NCI-H146 treated with DMSO at 0.1 percent for 48 hours (cell line): ENCODE measurements around the gene TENM4.

Experiments
- DNase-seq: peaks from one replicate; lab custom pipeline; 2025; ENCODE audit not compliant: unreplicated experiment; lab: John Stamatoyannopoulos, UW

The TENM4 gene

DNA sequence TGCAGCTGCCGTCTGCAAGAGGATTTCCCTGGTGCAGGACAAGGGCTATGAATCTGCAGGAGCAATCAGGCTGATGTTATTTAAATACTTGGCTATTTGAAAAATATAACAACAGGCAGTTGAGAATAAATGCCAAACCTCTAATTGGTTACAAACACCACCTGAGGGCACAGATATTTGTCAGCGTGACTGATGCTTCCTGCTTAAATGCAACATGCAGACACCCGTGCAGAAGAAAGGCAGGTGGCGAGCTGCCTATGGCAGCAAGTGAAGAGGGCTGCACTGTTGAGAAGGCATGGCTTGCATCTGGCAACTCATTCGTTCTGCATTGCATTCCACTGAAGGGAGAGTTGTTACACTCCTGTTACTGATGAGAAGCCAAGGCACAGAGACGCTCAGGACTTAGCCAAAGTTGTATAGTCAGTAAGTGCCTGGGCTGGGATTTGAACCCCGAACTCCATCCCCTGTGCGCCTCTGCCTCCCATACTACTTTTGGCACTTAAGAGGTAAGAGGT is 350.6 kb downstream of the TENM4 start:
- DNase-seq = no peak

DNA sequence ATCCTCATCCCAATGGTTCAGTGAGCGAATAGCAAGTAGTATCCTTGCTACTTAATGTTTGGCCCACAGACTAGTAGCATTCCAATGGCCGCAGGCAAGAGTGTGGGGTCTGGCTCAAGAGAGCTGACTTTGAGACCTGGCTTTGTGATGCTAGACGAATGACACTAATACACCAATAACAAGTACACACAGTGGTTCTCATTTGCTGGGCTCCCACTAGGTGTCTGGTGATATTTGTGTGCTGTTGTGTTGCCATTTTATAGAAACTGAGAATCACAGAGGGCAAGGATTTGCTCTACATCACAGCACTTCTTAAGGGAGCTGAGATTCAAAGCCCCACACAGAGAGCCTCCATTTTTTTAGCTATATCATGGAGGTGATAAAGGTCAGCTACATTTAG is 351.2 kb downstream of the TENM4 start:
- no peak for DNase-seq

DNA sequence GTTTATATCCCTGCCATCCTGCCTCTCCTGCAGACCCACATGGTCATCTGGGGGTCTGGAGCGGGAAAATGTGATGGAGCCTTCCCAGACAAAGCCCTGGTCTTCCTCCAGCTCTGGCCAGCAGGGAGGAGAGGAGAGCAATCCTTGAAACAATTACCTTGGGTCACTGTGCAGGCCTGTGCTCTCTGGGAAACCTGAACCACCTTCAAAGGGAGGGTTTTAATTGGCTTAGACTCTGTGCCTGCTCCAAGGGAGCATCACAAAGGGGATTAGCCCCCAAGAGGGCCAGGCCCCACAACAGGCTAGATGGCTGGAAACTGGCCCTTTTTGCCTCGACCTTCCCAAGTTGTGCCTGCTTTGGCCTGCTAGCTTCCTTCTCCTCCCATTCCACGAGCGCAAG is 351.9 kb downstream of the TENM4 start:
- DNase-seq = no peak

DNA sequence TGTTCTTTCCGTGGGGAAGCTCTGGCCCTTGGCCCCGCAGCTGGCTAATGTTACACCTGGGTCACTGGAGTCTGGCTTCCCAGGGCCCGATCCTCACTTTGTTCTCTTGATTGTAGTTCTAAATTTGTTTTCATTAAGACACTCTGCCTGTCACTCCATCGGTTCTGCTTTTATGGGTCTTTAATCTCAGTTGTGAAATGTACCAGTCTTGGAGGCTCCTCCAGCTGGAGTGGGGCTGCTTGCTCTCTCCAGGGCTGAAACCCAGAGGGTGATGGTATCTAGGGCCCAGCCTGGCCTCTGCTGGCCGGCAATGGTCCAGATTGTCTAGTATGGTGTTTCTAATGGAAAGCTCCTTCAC is 352.9 kb downstream of the TENM4 start:
- no peak for DNase-seq

DNA sequence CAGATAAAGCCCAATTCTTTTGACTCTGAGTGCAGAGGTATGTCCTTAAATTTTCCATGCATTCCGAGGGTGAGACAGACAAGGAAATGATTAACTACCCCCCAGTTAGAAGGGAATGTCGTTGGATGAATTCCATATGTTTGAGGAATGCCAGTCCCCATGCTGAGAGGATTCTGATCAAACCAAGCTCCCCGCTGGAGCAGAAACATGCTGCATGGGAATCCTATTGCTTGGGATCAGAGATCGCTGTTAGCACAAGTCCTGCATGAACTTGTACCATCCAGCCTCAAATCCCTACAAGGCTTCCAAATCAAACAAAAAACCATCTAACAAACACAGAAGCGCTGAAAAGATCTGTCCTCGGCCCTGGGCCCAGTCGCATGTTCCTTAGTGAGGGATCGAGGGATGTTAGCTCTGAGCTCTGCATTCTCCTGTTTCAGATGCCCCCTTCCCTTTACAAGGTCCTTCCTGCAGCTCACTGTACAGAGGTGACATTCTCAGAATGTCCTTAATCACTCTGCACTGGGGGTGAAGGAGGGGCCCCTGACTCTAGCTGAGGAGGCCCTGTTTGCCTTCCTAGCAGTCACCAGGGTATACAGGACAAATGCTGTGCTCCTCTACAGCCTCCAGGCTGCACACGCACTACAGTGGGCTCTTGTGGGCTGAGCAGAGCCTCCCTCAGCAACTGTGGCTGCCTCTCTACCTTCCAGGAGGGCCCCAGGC is 353.4 kb downstream of the TENM4 start:
- no peak for DNase-seq

DNA sequence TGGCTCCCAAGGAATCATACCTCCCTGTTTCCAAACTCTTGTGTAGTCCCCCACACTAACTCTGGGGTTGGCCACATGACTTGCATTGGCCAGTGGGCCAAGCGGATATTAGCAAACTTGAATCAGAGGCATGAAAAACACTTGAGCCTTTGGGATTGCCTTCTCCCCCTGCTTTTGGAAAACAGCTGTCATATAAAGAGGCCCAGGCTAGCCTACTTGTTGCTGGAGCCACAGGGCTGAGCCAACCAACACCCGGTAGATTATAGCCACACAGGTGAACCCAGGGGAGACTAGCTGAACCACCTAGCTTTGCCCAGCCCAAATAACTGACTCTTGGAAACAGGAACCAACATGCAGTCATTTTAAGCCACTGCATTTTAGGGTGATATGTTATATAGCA is 354.8 kb downstream of the TENM4 start:
- no peak for DNase-seq

DNA sequence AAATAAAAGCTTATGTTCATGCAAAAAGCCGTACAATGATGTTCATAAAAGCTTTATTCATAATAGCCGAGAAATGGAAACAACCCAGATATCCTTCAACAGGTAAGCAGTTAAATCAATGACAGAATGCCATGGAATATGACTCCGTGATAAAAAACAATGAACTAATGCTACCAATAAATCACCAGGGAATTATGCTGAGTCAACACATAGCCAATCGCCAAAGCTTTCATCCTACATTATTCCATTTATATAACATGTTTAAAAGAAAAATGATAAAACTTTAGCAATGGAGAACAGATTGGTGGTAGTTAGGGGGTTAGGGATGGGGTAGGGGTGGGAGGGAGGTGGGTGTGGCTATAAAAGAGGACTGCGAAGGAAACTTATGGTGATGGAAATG is 356.4 kb downstream of the TENM4 start:
- DNase-seq = no peak

DNA sequence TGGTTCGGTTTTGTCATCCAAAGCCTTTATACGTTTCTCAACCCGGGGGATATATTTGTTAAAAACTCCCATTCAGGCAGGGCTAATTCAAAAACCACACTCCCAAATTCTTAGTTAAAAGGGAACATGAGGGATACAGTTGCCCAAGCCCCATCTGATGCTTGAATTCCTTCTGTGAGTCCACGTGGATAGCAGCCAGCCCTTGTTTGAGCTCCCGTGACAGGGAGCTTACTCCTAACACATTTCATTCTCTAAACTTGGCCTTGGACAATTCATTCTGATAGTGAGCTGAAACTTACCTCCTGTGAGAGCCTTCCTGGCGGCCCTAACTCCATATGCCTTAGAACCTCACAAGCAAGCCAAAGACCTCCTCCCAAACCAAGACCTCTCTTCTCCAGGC is 357.5 kb downstream of the TENM4 start:
- no peak for DNase-seq

DNA sequence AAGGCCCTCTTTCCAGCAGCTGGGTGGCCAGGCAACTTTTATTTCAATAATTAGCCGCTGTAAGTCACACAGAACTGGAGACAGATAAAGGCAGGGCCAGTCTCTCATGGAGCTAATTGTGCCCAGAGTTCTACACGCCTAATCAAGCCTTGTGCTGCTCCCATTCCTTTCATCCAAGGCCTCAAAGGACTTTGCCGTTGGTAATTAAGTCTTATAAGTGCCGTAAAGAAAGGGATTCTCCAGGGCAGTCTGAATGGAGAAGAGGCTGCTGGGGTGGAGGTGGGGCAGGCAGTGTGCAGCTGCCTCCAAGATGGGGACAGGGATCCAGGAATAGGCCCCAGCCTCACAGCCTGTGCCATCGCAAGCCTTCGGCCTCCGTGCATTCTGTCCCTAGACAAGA is 357.9 kb downstream of the TENM4 start:
- DNase-seq = no peak

DNA sequence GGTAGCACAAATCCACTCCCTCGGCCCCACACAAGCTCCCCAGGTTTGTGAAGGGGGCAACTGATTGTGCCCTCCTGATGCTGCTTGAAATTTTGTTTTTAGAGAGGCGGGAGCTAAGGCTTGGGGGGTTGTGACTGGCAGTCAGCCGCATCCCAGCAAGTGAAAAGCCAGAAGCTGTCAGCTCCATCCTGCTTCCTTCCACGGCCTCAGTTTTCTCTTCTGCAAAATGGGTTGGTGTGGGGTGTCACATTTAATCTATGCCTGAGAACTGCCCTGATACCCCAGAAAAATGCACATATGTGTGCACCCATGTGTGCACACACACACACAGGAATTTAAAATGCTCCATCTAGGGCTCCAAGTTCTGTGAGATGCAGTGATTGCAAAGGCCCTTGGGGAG is 358.6 kb downstream of the TENM4 start:
- DNase-seq = no peak

DNA sequence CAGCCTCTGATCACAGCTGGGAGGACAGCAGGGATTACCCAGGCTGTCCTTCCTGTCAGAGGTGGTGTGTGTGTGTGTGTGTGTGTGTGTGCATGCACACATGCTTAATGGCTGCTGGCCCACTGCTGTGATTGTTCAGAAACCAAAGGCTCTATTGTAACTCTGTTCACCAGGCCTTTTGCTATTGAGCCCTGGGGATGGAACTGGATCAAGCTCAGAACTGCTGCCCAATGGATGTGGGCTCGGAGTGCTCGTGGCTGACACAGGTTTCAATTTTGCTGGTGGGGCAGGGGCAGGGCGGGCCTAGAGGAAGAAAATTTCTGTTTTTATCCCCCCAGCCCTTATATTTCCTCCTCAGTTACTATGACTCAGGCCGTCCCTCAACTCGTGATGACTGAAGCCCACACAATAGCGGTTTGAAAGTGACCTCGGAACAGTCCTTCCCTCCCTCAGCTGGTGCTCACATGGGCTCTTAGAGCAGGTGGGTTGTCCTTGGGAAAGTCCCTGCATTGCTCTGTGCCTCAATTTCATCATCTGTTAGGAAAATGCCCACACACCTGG is 359.3 kb downstream of the TENM4 start:
- DNase-seq = no peak

DNA sequence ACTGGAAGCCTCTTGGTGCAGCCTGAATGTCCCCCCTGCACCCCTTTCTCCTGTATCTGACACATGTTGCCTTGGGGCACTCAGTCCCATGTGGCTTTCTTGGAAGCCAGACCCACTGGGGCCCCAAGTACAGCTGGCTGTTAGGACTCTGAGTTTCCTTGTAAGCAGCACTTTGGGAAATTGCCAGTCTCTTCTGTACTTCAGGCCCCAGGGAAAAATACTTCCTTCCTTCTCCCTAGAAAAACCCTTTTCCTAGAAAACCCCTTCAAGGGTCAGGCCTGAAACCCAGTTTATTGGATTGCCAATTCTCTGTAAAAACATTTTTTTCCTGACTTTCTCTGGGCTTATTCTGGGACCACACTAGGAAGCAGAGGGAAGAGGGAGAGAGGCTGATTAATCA is 360.3 kb downstream of the TENM4 start:
- DNase-seq = no peak

DNA sequence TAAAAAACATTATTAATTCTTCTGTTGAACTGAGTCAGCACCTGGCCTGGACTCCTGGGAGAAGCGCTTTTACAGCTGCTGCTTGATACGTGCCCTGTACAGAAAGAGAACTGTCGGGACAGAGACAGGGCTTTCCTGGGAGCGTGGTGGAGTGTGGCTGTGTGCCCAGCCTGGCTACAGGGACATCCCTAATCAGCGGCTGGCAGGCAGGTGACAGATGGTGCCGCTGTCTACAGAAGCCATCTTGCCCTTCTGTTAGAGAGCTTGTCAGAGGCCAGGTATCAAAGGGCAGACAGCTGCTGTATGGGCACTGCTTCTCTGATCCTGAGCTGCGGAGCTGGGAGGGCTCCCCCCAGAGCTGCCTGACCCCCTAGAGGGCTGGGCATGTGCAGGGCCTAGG is 361.8 kb downstream of the TENM4 start:
- DNase-seq = peak; percentile 21

DNA sequence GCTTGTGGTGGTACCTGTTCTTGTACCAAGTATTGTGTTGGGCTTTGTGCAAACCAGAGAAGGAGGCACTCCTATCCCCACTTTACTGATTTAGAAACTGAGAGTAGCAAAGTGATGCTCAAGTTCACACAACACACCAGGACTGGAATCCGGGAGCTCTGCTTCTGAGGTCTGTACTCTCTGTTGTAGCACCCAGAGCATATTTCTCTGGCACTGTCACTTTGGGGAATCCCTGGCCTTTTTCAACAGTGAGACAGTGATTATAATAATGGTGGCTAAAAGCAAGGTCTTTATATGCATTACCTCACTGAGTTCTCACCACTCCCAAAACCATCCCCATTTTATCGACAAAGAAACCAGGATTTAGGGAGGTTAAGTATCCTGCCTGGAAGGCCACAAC is 362.4 kb downstream of the TENM4 start:
- no peak for DNase-seq

DNA sequence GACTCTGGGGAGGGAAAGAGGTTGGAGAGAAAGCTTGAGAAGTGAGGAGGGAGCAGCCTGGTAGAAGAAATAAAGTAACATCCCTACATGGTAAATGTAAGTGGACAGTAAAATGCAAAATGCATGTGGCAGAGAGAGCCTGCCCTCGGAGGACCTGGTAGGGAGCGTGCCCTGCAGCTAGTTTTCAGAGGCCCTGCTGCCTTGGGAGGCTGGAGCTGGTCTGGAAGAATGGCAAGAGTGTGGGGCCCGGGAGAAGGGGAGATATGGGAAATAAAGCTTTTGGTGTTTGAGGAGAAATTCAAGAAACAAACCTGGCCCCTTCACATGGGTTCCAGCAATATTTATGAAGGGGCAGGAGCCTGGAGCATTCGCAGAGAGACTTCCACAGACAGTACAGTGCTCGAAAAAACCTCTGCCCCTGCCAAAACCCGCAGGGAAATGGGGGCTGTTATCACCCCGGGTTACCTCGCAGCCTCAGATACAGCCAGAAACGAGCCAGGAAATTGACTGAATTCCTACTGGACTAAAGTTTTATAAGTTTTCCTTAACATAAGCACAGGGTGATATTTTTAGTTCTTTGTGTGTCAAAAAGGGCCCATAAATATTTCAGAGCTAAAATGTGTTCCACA is 363.0 kb downstream of the TENM4 start:
- DNase-seq = no peak

DNA sequence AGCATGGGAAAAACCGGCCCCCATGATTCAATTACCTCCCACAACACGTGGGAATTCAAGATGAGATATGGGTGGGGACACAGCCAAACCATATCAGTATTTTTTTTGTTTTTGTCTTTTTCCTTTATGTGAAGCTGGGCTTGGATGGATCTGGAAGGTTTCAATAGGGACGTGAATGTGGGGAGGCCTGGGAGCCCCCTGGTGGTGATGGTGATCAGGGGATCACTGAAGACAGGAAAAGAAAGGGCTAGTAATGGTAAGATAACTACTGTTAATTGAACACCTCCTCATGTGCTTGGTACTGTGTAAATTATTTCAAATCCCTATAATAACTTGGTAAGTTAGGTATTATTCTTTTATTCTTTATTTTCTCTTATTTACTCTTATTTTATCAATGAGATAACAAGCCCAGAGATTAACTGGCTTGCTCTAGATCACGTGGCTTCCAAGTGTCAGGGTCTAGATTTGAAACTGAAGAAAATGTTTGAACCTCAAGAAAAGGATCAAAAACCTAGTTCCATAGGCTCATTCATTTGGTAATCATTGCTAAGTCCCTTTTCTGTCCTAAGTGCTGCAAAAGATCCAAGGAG is 364.2 kb downstream of the TENM4 start:
- DNase-seq = no peak

DNA sequence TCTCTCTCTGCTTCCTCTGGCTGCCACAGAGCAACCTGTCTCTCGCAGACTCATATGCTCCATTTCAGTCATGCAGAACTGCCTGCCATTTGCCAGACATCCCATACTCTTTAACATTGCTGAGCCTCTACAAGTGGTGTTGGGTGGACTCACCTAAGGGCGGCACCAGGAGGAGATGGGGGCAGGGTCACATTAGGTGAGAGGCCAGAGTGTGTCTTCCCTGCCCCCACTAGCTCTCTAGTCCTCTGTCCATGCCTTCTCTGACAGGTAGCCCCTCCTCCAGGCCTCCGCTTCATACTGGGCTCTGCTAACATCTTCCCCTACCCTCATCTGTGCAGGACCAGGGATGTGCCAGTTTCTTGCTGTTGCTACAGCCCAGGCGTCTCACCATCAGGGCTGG is 366.3 kb downstream of the TENM4 start:
- no peak for DNase-seq

DNA sequence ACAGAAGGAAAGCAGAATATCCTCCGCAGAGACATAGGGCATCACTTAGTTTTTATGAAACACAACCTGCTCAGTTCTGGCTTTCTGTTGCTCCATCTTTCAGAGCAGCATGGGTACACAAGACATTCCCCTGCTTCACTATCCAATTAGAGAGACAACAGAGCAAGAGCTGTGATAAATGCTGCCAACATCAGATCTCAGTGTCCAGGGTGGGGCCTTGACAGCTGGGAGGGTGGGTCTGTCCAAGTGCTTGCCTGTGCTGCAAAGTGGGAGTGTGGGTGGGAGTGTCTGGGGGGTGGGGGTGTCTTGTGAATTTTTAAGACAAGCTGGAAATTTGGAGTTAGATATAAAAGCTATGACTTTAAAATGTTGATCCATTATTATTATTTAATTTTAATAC is 369.6 kb downstream of the TENM4 start:
- no peak for DNase-seq

DNA sequence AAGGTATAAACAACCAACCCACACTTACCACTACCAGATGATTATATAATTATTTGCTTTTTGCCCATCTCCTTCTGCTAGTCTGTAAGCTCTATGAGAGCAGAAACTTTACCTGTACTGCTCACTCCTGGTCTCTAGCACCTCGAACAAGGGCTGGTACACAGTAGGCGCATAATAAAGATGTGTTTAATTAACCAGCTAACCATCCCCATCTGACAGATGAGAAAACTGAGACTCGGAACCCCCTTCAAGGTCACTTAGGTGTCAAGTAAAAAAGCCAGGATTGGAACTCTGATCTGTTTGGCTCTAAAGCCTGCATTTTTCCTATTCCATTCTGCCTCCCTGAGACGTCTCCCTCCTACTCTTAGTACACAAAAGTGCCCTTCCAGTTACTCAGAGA is 370.3 kb downstream of the TENM4 start:
- DNase-seq = no peak

DNA sequence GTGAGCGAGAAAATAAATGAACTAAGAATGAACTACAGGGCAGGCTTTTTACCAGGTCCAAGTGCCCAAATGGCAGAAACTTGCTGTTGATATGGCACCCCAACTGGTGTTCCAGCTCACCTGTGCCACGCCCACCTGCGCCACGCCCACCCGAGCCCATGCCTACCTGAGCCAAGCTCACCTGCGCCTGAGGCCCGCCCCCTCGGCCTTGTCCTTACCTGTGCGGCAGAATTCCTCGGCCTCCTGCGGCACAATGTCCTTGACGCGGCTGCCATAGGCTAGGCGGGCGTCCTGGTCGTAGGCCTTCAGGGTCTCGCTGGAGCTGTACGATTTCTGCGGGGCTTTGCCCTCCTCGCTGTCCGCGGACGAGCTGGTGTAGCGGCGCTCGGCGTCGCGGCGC is 371.3 kb downstream of the TENM4 start:
- DNase-seq = no peak

DNA sequence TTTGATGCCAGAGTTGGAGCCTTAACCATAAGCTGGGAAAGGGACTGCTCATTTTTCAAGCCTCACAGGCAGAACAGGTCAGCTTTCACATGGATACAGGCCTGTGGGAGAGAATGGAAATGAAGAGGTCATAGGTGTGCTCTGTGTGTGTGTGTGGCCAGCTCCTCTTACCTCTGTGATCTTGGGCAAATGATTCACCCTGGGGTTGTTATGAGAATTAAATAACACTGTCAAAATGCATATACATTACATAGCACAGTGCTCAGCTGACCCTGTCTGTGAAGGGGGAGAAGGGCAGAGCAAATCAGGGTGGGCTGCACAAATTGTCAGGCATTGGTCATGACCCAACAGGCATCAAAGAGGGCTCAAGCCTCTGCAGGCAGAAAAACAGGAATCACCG is 372.5 kb downstream of the TENM4 start:
- DNase-seq = no peak

DNA sequence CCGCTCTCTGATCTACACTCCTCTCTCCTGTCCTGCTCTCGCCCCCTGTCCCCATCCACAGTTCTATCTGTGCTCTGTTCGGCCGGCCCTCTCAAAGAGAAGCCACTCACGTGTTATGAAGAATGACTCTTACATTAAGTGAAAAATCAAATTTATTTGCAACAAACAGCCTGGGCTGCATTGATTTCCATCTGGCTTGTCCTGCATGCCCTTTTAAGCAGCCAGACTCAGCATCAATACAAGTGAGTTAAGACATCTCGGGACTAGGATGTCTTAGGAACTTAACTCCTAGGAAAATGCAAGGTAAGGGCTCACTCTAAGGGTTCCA is 373.5 kb downstream of the TENM4 start:
- DNase-seq = no peak
